ENCODE measurements around the gene SLC6A1. TPM values are rescaled to one million over a fixed set of nuclear protein-coding genes. Genes with fewer than 3 reads are reported as not detected.
"Not testable (repeated sequence)": the region's sequence is repeated elsewhere in the genome, so short reads cannot be mapped to it uniquely, and the experiment has no call there.

Gene SLC6A1
- total and polyA plus RNA-seq, 7 experiments from 2014 or later: not detected

GRCh38 chr3:11074451-11074850, 81.9 kb downstream of the SLC6A1 start:
- Mint-ChIP-seq H3K27me3 (peaks cover 9 to 40% (median 20%) of the 10 kb centered on the region in 5 donors), H3K9me3 (peaks cover 0 to 10% (median 0%) of the 10 kb centered on the region in 11 donors), H3K36me3 (peaks cover 0 to 4% (median 0%) of the 10 kb centered on the region in 5 donors), H3K4me3 (no peak overlapping the region), H3K27ac (no peak overlapping the region), H3K4me1 (peaks cover 0 to 2% (median 0%) of the 10 kb centered on the region in 7 donors)
- intact Hi-C loops (cut with micrococcal nuclease): no loop called here
- no peaks in the 10 kb centered on the region for H3K27me3 ChIP-seq (ENCODE audit: control insufficient read depth in 2 of 2, insufficient read depth in 2 of 2, low read length in 2 of 2)
- H3K9me3 ChIP-seq (ENCODE audit: control insufficient read depth in 2 of 3, low read length in 3 of 3): no peaks in the 10 kb centered on the region
- no peak overlapping the region for H3K4me3 ChIP-seq (ENCODE audit: low read length)
- DNase-seq (no peak), ATAC-seq (no peak)
- ChIA-PET POLR2A (no interaction called here), CTCF (no interaction called here)
- H3K4me1 ChIP-seq (ENCODE audit: control insufficient read depth in 2 of 2, insufficient read depth in 2 of 2, low read length in 2 of 2): no peaks in the 10 kb centered on the region
- H3K27ac ChIP-seq (ENCODE audit: low read depth, low read length): no peak overlapping the region
- no peaks in the 10 kb centered on the region for H3K36me3 ChIP-seq (ENCODE audit: control insufficient read depth in 2 of 3, insufficient read depth in 3 of 3, low read length in 3 of 3)

DNA sequence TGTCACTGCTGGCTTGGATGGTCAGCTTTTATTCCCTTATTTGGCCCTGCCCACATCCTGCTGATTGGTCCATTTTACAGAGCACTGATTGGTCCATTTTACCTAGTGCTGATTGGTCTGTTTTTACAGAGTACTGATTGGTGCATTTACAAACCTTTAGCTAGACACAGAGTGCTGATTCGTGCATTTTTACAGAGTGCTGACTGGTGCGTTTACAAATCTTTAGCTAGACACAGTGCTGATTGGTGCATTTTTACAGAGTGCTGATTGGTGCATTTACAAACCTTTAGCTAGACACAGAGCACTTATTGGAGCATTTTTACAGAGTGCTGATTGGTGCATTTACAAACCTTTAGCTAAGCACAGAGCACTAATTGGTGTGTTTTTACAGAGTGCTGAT, 82.6 kb downstream of the SLC6A1 start:
- DNase-seq; H3K27ac ChIP-seq (ENCODE audit: low read depth, low read length); H3K4me1 ChIP-seq (ENCODE audit: control insufficient read depth in 2 of 2, insufficient read depth in 2 of 2, low read length in 2 of 2); H3K36me3 ChIP-seq (ENCODE audit: control insufficient read depth in 2 of 3, insufficient read depth in 3 of 3, low read length in 3 of 3); POLR2A ChIA-PET; H3K4me3 Mint-ChIP-seq; ATAC-seq; H3K27ac Mint-ChIP-seq; H3K27me3 ChIP-seq (ENCODE audit: control insufficient read depth in 2 of 2, insufficient read depth in 2 of 2, low read length in 2 of 2); H3K36me3 Mint-ChIP-seq; intact Hi-C loops (cut with micrococcal nuclease); H3K4me1 Mint-ChIP-seq; H3K4me3 ChIP-seq (ENCODE audit: low read length); H3K9me3 ChIP-seq (ENCODE audit: control insufficient read depth in 2 of 3, low read length in 3 of 3): not testable (repeated sequence)
- CTCF ChIA-PET: interaction anchor here (0.6 kb wide), 1 partner anchor 224 kb away, joined by 9 read pairs; no protein-coding TSS in a partner anchor
- H3K27me3 Mint-ChIP-seq: peaks cover 9 to 34% (median 19%) of the 10 kb centered on the region in 5 donors
- peaks cover 0 to 10% (median 0%) of the 10 kb centered on the region in 11 donors for H3K9me3 Mint-ChIP-seq

- no peak overlapping the region for H3K4me3 Mint-ChIP-seq
- H3K27me3 ChIP-seq (ENCODE audit: control insufficient read depth in 2 of 2, insufficient read depth in 2 of 2, low read length in 2 of 2): no peaks in the 10 kb centered on the region
- CTCF ChIA-PET: no interaction called here
- no peaks in the 10 kb centered on the region for H3K36me3 ChIP-seq (ENCODE audit: control insufficient read depth in 2 of 3, insufficient read depth in 3 of 3, low read length in 3 of 3)
- DNase-seq: no peak
- intact Hi-C loops (cut with micrococcal nuclease): no loop called here
- no peak overlapping the region for H3K27ac Mint-ChIP-seq
- H3K4me3 ChIP-seq (ENCODE audit: low read length): no peak overlapping the region
- no peaks in the 10 kb centered on the region for H3K9me3 ChIP-seq (ENCODE audit: control insufficient read depth in 2 of 3, low read length in 3 of 3)
- H3K27ac ChIP-seq (ENCODE audit: low read depth, low read length): no peak overlapping the region
- ATAC-seq: no peak
- POLR2A ChIA-PET: no interaction called here
- no peaks in the 10 kb centered on the region for H3K4me1 ChIP-seq (ENCODE audit: control insufficient read depth in 2 of 2, insufficient read depth in 2 of 2, low read length in 2 of 2)
- peaks cover 0 to 4% (median 0%) of the 10 kb centered on the region in 5 donors for H3K36me3 Mint-ChIP-seq
- H3K4me1 Mint-ChIP-seq: peaks cover 0 to 2% (median 0%) of the 10 kb centered on the region in 7 donors
- H3K9me3 Mint-ChIP-seq: peaks cover 0 to 10% (median 0%) of the 10 kb centered on the region in 11 donors
- H3K27me3 Mint-ChIP-seq: peaks cover 10 to 32% (median 18%) of the 10 kb centered on the region in 5 donors
These were observed 84.2 kb downstream of the SLC6A1 start for GRCh38 chr3:11076711-11077110.

DNA sequence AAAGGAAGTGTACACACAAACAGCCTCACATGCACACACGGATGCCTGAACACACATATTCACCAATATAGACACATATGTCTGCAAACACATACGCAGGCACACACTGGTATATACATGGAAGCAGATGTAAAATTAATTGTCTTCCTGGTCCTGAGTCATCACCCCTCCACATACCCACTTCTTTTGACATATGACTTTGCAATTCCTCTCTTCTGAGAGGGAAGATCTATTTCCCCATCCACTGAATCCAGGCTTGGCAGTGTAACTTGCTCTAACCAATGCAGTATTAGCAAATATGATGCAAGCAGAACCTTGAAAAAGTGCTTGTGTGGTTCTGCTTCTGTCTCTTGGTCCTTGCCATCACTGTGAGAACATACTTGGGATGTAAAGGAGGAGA, 84.9 kb downstream of the SLC6A1 start:
- Mint-ChIP-seq H3K27ac (peak overlapping the region in 1 of 9 donors; percentile 26), H3K9me3 (peaks cover 0 to 10% (median 0%) of the 10 kb centered on the region in 11 donors), H3K4me1 (peaks cover 0 to 2% (median 0%) of the 10 kb centered on the region in 7 donors), H3K4me3 (no peak overlapping the region), H3K36me3 (peaks cover 0 to 4% (median 0%) of the 10 kb centered on the region in 5 donors), H3K27me3 (peaks cover 9 to 32% (median 18%) of the 10 kb centered on the region in 5 donors)
- no peaks in the 10 kb centered on the region for H3K36me3 ChIP-seq (ENCODE audit: control insufficient read depth in 2 of 3, insufficient read depth in 3 of 3, low read length in 3 of 3)
- H3K27ac ChIP-seq (ENCODE audit: low read depth, low read length): no peak overlapping the region
- ChIA-PET POLR2A (no interaction called here), CTCF (no interaction called here)
- no peaks in the 10 kb centered on the region for H3K9me3 ChIP-seq (ENCODE audit: control insufficient read depth in 2 of 3, low read length in 3 of 3)
- no peak overlapping the region for H3K4me3 ChIP-seq (ENCODE audit: low read length)
- ATAC-seq (peak; percentile 86), DNase-seq (no peak)
- H3K4me1 ChIP-seq (ENCODE audit: control insufficient read depth in 2 of 2, insufficient read depth in 2 of 2, low read length in 2 of 2): no peaks in the 10 kb centered on the region
- intact Hi-C loops (cut with micrococcal nuclease): no loop called here
- no peaks in the 10 kb centered on the region for H3K27me3 ChIP-seq (ENCODE audit: control insufficient read depth in 2 of 2, insufficient read depth in 2 of 2, low read length in 2 of 2)

- Mint-ChIP-seq H3K4me3 (no peak overlapping the region), H3K27ac (no peak overlapping the region), H3K36me3 (no peaks in the 10 kb centered on the region), H3K27me3 (peaks cover 6 to 25% (median 17%) of the 10 kb centered on the region in 5 donors), H3K9me3 (peaks cover 0 to 6% (median 0%) of the 10 kb centered on the region in 11 donors), H3K4me1 (peaks cover 0 to 2% (median 0%) of the 10 kb centered on the region in 7 donors)
- H3K4me3 ChIP-seq (ENCODE audit: low read length): no peak overlapping the region
- H3K4me1 ChIP-seq (ENCODE audit: control insufficient read depth in 2 of 2, insufficient read depth in 2 of 2, low read length in 2 of 2): no peaks in the 10 kb centered on the region
- H3K27me3 ChIP-seq (ENCODE audit: control insufficient read depth in 2 of 2, insufficient read depth in 2 of 2, low read length in 2 of 2): no peaks in the 10 kb centered on the region
- ATAC-seq: peak; percentile 61
- DNase-seq: no peak
- no peak overlapping the region for H3K27ac ChIP-seq (ENCODE audit: low read depth, low read length)
- intact Hi-C loops (cut with micrococcal nuclease): no loop called here
- no peaks in the 10 kb centered on the region for H3K36me3 ChIP-seq (ENCODE audit: control insufficient read depth in 2 of 3, insufficient read depth in 3 of 3, low read length in 3 of 3)
- ChIA-PET CTCF (no interaction called here), POLR2A (no interaction called here)
- H3K9me3 ChIP-seq (ENCODE audit: control insufficient read depth in 2 of 3, low read length in 3 of 3): no peaks in the 10 kb centered on the region
These were observed 86.4 kb downstream of the SLC6A1 start for GRCh38 chr3:11078826-11079515.

- Histone ChIP-seq H3K4me1 (ENCODE audit: control insufficient read depth in 2 of 2, insufficient read depth in 2 of 2, low read length in 2 of 2) (no peaks in the 10 kb centered on the region), H3K27ac (ENCODE audit: low read depth, low read length) (no peak overlapping the region), H3K4me3 (ENCODE audit: low read length) (no peak overlapping the region), H3K36me3 (ENCODE audit: control insufficient read depth in 2 of 3, insufficient read depth in 3 of 3, low read length in 3 of 3) (no peaks in the 10 kb centered on the region), H3K27me3 (ENCODE audit: control insufficient read depth in 2 of 2, insufficient read depth in 2 of 2, low read length in 2 of 2) (no peaks in the 10 kb centered on the region), H3K9me3 (ENCODE audit: control insufficient read depth in 2 of 3, low read length in 3 of 3) (no peaks in the 10 kb centered on the region)
- Mint-ChIP-seq H3K4me3 (no peak overlapping the region), H3K27me3 (peaks cover 5 to 15% (median 8%) of the 10 kb centered on the region in 5 donors), H3K9me3 (peaks cover 0 to 6% (median 0%) of the 10 kb centered on the region in 11 donors), H3K4me1 (peaks cover 0 to 3% (median 0%) of the 10 kb centered on the region in 7 donors), H3K36me3 (no peaks in the 10 kb centered on the region), H3K27ac (no peak overlapping the region)
- ChIA-PET POLR2A (no interaction called here), CTCF (no interaction called here)
- DNase-seq (no peak), ATAC-seq (no peak)
- intact Hi-C loops (cut with micrococcal nuclease): no loop called here
These were observed 87.9 kb downstream of the SLC6A1 start for GRCh38 chr3:11080492-11080891.

- Mint-ChIP-seq H3K4me1 (peaks cover 0 to 1% (median 0%) of the 10 kb centered on the region in 7 donors), H3K4me3 (no peak overlapping the region), H3K36me3 (no peaks in the 10 kb centered on the region), H3K27me3 (peaks cover 0 to 2% (median 0%) of the 10 kb centered on the region in 5 donors), H3K9me3 (peaks cover 0 to 2% (median 0%) of the 10 kb centered on the region in 11 donors), H3K27ac (no peak overlapping the region)
- Histone ChIP-seq H3K27me3 (ENCODE audit: control insufficient read depth in 2 of 2, insufficient read depth in 2 of 2, low read length in 2 of 2) (no peaks in the 10 kb centered on the region), H3K4me3 (ENCODE audit: low read length) (no peak overlapping the region), H3K27ac (ENCODE audit: low read depth, low read length) (no peak overlapping the region), H3K36me3 (ENCODE audit: control insufficient read depth in 2 of 3, insufficient read depth in 3 of 3, low read length in 3 of 3) (no peaks in the 10 kb centered on the region), H3K9me3 (ENCODE audit: control insufficient read depth in 2 of 3, low read length in 3 of 3) (no peaks in the 10 kb centered on the region), H3K4me1 (ENCODE audit: control insufficient read depth in 2 of 2, insufficient read depth in 2 of 2, low read length in 2 of 2) (no peaks in the 10 kb centered on the region)
- POLR2A ChIA-PET: no interaction called here
- intact Hi-C loops (cut with micrococcal nuclease): no loop called here
- DNase-seq (no peak), ATAC-seq (no peak)
- CTCF ChIA-PET: no interaction called here
These were observed 91.5 kb downstream of the SLC6A1 start for GRCh38 chr3:11084098-11084497.

Data from naive thymus-derived CD4-positive, alpha-beta T cell (primary cell).